ENCODE results near the gene SP8.

The SP8 gene

DNA sequence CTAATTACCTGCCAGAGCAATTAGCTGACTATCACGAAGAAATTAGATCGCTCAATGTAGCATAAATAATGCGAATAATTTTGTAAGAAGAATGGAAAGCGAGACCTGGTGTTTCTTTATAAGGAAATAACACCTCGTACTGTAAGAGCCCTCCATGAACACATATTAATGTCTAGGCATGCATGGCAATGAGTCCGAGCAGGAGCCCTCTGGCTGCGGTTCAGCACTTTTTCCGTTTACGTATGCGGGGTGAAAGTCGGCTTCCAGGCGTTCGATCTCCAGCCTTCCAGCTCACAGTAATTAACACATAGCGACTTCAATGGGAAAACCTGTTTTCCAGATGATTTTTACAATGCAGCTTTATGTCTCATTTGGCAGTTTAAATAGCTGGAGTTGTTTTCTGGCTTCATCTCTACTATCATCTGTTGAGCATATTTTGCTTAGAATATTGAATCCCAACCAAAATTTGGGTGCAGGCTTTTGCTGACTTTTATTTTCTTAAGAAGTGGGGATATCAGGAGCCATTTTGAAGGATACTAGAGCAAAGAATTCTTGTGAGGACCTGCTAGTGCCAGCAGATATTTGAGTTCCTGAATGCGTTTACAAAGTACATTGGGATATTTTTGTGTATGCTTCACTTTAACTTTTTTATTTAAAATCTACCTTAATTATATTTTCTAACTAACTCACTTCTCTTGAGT lies 7.2 kb upstream of the SP8 start:
- peak; percentile 56 for DNase-seq

DNA sequence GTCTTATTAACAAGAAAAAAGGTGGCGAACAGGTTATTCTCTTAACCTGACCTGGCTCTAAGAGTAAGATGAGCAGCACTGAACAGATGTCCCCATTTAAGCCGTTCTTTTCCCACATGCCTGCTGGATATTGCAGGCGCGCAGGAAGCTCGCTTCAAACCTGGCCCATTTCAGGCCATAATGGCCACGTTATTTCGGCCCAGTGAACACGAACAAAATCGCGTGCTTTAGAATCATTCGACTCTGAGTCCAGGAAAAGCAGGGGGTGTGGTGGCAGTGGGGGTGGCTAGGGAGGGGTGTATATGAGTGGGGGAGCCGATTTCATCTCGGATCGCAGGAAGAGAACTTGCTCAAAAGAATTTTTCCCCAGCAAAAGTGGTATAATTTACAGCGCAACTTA lies 6.6 kb upstream of the SP8 start:
- DNase-seq, result peak; percentile 90

DNA sequence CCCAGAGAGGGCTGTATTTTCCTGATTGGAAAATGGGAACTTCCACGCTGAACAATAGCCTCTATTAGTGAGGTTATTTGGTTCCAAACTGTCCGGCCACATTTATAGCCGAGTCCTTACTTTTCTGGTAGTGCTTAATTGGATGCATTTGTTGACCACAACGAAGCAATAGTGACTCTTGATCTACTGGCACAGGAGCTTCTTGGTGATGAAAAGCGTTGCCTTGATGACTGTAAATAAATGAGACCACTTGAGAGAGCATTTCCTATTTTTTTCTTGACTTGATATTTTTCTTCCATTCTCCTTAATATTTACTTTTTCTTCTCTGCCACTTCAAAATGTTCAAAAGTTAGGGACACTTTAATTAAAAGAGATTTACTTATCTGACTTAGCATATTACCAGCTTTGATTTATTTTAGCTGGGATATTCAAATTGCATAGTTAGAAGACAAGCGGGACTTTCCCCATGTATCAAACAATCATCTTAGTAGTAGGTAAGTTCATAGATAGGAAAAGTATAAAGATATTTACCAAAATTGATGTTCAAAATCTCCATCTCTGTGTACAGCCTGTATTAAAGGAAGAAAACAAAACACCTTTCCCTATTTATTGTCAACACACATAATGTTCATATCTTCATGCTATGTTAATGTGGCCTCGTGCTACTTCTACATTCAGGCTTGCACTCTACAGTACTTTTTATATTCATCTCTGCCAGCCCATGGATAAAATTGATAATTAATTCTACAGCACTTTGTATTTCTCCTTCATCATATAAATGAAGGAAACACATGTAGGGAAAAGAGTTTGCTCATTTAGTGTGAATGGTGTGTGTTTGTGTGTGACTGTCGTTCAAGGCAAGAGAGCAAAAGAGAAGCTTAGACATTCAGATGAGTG lies 5.1 kb upstream of the SP8 start:
- no peak for DNase-seq

DNA sequence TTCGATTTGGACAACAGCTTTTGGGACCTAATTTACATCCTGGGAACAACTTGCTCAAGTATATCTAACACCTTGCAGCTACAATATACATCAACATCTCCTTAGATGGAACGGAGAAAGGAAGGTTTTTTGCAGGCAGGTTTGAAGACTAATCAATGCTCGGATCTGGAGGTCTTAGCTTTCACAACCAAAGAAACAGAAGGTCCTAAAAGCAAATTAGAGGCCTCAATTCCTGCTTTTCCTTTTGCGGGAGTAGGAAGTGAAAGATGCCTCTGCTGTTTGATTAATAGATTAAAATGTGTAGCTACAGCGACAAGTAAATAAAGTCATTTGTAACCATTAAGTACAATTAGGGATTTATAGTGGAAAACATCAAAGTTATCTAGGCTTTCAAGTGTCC lies 3.7 kb upstream of the SP8 start:
- no peak for DNase-seq

DNA sequence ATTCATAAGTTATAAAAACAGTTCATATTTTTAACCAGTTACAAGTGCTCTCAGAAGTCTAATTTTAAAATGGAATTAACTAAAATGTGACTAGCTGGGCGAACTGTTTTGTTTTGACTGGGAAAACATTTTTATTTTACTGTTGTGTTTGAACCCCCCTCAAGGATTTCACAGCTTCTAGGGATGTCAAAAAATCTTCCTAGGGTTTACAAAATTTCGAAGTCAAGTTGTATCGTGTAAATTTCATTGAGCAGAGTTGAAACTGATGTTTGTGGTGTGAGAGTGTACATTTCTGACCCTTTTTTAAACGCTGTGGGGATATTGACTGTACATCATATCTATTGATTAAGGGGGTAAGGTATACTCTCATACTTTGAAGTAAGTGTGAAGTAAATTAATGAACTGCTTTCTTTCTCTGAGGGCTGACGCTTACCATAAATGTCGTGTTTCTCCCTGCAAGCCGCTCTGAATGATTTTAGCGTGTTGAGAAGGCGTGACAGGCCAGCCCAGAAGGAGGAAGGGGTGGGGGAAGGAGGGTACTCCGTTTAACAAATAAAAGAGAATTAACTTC lies 1.8 kb upstream of the SP8 start:
- DNase-seq, result no peak

DNA sequence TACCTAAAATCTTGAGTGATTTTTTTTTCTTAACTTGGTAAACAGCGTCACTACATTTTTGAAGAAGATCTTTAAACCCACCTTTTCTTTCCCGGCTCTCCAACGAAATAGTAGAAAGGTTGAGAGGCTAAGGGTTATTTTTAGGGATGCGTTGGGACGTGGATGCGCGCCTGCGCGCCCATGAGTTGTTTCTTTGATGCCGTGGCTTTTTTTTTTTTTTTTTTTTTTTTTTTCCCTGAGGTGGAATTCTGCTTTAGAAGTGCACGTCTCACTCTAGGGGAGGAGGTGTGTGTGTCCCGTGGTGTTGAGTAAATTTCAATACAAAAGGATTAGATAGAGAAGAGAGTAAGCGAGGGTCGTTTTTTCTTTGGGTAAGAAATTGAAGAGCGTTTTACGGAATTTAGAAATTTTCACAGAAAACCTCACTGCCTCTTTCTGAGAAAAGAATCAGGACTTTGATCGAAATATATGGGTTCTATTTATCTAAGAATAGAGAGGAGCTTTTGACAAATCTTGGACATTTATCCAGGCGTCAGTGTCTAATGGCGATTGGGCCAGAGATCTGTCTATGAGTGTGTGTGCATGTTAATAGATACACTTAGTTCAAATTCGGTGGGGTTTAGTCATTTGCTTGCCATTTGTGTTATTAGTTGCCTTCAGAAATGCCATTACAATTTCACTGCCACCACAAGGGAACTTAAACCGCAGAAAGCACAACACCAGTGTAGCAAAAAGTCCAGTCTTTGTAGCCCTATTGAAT lies 1.2 kb upstream of the SP8 start:
- DNase-seq, result peak; percentile 27

DNA sequence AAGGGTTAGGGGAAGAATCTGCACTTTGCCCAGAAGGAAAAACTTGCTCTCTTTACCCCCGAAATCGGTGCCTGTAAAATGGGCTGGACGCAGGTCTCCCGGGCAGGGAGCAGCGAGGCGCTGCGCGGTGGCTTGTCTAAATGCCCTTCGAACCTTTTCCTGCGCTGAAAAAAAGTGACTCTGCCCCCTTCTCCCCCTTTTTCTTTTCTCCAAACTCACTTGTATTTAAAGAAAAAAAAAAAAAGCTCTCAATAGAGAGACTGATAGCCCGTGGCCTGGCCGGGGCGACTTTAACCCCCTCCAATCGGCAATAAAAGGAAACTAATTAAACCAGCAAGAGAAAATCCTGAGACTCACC lies 286 bp downstream of the SP8 start:
- no peak for DNase-seq

DNA sequence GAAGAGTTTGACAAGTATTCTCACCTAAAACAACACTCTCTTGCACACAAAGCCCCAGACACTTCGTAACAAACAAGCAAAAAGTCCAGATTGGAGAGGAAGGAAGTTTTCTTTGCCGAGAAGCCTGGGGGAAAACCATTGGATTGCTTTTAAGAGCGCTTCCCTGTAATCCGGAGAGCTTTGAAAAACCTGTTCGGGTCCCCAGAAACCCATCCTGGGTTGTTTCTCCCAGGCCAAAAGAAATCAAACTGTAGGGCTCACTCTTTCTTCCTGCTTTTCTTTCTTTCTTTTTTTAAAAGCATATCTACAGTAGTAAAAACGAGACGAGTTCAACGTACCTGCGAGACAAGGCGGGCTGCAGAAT lies 655 bp downstream of the SP8 start:
- no peak for DNase-seq

DNA sequence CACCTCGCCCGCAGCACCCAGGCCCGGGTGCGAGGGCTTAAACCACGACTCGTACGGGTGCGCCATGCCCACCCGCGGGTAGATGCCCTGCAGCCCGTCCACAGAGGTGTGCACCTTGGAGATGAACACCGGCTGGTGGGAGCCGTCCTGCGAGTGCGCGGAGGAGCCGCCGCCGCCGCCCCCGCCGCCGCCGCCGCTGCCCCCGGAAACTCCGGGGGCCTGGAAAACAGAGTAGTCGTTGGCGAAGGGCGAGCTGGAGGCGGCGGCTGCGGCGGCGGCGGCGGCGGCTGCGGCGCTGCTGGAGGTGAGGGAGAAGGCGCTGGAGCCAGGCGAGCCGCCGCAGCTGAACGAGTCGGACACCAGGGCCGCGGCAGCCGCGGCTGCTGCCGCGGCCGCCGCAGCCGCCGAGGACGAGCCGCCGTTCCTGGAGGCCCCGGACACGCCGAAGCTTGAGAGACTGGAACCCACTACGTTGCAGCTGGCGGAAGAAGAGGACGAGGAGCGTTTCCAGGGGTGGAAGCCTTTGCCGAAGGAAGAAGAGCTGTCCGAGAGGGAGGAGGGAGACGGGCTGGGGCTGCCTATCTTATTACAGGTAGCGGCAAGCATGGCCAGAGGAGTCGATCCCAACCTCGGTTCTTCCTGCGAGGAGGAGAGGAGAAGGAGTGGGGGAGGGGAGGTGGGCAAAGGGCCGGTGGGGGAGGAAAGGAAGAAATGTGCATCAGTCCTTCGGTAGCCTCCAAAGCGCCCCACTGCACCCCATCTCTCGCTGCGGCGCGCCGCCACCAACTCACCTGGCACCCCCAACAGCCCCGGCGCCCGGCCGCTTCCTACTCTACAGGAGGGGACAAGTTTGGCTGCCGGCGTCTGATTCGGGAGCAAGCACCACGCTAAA lies 1.3 kb downstream of the SP8 start:
- DNase-seq, result peak; percentile 39

DNA sequence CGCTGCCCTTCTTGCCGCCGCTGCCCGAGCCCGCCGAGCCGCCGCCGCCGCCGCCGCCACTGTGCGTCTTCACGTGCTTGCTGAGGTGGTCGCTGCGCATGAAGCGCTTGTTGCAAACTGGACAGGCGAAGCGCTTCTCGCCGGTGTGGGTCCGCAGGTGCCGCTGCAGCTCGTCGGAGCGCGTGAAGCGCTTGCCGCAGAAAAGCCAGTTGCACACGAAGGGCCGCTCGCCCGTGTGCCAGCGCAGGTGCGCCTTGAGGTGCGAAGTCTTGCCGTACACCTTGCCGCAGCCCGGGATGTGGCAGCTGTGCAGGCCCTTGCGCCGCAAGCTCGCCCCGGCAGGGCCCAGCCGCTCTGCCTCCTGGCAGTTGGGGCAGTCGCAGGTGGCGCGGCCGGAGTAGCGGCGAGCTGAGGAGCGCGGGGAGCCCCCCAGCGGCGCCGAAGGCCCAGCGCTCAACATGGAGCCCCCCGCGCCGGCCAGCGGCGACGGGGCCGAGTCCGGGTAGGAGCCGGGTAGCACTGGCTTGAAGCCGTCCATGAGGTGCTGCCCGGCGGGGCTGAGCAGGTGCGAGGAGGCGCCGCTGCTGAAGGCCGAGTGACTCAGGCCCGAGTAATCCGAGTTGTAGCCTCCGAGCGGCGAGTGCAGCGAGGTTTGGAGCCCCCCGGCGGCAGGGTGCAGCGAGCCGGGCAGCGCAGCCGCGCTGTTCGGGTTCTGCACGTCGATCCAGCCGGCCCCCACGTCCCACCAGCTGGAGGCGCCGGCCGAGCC lies 2.1 kb downstream of the SP8 start:
- peak; percentile 62 for DNase-seq

DNA sequence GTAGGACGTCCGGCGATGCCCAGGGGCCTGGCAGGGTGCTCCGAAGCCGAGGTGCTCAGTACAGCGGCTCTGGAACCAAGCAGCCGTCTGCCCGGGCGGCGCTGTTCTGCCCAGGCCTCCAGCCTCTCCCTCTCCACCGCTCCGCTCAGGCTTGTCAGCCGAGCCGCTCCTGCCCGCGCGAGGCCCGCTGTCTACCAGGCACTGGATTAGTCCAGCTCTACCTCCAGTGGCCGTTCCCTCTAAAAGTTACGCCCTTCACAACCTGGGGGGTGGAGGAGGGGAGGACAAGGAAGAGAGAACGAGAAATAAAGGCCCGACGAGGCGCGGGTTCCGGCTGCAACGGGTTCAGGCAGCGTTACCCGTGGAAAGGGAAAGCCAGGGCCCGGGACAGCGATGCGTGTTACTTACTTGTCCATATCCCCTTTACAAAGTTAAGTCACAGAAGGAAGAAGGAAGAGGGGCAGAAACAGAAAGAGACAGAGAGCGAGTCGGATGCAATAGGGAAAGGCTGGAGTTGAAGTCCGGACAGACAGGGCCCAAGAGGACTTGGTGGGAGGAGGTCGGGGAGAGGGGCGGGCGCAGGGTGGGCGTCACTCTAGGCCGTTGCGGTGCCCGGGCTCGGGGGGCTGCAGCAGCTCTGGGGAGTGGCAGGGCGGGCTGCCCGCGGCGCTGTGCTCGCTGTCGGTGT lies 2.8 kb downstream of the SP8 start:
- peak; percentile 25 for DNase-seq

DNA sequence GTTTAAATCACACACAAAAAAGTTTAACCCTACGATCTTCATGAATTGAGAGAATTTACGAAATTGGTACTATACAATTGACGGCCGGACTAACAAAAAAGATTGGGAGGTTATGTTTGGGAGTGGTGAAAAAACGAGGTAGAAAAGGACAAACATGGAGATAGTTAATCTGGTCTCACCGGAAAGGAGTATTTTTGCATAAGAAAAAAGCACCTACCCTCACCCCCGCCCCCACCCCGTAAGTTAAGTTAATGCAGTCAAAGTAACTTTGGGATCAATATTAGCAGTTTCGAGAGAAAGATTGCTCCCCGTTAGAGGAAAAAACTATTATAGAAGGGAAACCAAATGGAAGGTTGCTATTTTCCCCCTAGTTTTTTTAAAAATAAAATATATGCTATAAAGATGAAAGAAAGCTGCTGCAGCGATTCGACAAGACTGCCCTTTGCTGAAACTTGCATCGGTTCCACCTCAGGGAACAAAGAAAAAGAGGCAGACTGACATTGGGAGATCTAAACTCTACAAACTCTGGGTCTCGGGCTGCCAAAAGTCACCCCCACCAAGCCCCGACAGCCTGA lies 3.5 kb downstream of the SP8 start:
- no peak for DNase-seq

DNA sequence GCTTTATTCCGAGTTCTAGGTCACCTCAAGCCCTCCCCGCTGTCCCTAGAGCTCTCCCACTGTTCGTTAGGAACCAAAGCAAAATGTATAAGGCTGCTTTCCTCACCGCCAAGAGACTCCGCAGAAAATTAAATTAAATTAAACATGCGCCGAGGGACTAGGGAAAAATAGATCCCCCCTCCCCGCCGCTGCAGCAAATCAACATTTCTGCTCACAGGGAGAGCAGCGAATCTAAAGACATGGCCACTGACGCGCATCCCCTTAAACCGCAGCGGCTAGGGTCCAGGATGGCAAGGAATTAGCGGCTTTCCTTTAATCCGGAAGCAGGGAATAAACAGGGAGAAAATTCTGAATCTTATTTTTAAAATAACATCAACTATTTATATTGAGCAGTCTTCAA lies 7.6 kb downstream of the SP8 start:
- DNase-seq, result no peak

DNA sequence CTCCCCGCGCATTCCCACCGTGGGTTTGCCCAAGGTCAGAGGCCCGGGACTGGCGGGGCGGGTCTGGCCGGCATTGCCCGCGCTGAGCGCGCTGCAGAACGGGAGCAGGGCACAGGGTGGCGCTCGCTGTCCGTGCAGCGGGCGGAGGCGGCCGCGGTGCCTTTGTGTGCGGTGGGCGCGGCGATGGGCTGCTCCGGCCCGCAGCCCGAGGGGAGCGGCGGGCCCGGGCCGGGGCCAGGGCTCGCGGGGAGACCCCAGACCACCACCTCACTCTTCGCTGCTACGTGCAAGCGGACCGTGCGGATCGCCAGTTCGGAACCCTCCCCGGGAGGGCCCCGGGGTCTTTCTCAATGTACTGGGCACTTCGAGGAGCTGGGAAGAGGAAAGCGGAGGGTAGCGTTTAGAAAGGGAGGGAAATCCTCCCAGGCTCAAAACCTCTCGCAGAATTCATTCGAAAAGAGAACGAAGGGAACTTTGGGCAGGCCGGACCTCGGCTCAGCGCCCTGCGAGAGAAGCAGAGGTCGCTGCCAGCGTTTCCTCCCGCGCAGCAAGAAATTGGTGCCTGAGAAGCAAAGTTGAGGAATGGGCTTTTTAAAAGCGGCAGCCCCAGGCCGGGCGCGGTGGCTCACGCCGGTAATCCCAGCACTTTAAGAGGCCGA lies 8.5 kb downstream of the SP8 start:
- no peak for DNase-seq

DNA sequence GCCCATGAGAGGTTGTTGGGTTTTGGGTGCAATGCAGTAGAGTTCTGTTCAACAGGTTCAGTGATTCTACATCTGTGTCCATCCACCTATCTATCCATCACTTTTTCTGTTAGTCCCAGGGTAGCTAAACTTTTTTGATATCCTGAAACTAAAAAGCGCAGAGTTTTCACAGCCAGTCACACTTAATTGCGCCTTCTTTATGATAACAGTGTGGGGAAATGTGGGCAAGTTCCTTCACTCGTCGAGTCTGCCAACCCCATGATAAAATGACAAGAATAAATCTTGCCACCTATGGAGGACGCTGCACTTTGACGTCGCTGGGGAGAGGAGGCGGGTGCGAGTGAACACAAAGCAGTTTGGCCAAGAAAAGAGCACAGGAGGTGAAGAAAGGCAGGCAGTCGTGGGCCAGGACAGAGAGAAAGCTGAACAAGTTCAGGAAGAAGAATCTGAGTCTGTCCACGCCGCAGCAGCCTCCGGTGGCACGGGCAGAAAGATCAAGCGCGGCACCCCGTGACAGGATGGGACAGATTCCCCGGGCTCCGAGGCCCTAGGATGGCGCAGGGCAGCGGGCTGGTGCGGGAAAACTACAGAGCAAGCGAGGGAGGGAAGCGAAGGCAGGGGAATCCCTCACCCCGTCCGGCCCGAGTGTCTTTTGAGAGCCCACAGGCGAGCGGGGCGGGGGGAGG lies 9.2 kb downstream of the SP8 start:
- no peak for DNase-seq

DNA sequence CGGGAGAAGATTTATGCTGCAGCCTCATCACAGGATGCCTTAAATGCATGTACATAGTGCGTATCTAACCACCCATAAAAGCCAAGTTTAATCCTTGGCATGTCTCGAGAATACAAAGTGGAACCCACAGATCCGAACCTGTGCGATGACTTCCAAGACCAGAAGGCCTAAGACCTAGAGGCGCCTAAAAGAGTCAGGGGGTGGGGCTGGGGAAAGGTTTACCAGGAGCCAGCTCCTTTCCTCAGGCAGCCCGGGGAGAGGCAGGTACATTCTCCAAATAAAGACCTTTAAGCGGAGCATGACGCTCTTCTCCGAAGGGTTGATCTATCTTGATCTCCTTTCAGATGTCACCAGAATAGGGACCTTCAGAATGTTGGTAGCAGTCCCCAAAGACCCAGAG lies 9.7 kb downstream of the SP8 start:
- DNase-seq, result no peak

DNA sequence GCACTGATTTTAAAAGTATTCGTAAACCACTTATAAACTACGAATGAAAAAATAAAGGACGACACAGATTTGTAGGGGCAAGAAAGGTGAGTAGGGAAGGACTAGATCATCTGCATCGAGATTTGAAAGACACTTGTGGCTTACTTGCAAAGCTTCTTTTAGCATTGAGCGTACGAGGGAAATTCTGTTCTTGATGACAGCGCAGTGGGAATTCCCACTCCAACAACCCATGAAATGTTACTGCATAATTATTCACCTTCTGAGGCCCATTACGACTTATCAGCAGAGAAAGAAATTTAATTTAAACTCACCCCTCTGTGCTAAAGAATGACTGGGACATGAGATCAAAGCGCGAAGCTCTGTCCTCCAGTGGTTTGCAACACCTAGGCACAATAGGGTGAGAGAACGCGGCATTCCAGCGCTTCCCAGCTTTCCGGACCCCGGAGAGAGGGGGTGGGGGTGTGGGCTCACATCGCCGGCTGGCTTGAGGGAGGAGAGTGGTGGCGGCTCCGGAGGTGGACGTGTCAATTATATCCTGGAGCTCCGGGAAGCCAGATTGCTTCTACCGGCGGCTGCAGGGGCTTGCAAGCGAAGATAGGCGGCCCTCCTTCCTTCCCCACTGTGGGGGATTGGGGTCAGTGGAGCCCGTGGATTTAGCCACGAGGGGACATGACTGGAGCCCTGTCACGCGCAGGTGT lies 10.3 kb downstream of the SP8 start:
- DNase-seq, result no peak

DNA sequence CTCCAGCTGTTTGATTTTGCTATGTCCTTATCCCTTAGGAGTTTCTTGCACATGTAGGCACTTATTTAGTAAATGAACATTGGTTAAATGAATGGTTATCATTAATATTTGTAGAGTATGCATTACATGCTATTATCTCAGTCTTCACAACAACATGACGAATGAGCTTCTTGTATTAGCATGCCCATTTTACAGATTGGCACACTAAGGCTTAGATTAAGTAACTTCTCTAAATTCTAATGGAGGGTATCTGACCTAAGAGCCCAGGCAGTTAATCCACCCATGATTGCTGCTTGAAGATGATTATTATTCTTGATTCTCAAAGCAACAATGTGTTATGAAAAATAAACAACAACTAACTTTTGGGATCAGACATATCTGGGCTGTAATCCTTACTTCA lies 32.7 kb downstream of the SP8 start:
- no peak for DNase-seq

DNA sequence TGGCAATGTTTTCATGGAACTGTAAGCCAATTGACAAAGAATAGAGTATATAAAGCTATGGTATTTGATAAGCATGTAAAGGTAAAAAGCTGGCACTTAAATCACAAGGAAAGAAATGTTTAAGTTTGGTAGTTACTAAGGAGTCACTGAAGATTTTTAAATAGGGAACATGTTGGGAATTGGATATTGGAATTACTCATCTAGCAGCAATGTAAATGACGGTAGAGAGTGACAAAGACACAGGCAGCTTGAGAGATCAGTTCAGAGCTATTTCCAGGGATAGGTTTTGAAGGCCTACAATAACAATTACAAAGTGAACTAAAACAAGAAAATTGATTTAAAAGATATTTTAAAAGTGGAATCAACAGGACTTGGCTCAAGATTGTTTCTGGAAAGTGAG lies 36.8 kb downstream of the SP8 start:
- DNase-seq, result no peak
